NT2/D1 (cell line): Measurements from ENCODE around the gene EFCAB14.

Experiments used
- SUZ12 ChIP-seq: IDR thresholded peaks from 2 replicates; pipeline ENCODE4 v1.6.1; 2011; ENCODE audit not compliant: insufficient read length, insufficient read depth; ENCODE audit errors: extremely low read depth
- YY1 ChIP-seq: IDR thresholded peaks from 2 replicates; pipeline ENCODE4 v1.6.1; 2011; ENCODE audit not compliant: insufficient read length, insufficient read depth
- ZNF274 ChIP-seq: IDR thresholded peaks from 2 replicates; pipeline ENCODE4 v1.6.1; 2011; ENCODE audit warnings: mild to moderate bottlenecking, low read depth, low read length

DNA sequence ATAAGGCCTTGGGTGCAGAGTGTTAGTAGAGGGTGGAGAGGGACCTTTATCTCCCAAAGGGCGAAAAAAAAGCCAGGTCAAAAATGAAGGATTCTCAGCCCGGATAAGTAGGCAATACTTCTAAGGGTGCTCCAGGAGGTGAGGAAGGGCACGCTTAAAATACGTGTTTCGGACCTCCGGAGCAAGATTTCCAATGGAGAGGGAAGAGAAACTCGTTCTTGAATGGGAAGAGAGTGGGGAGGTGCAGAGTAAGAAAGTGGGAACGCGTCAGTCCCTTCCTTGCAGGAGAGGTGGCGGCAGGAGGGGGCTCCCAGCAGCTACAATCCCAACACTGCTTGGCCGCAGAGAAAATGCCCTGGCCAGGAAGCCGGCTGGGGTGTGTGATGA is 581 bp downstream of the EFCAB14 start:
- TF ChIP-seq SUZ12 (no peak), ZNF274 (no peak), YY1 (no peak)
